Immature natural killer cell (primary cell): ENCODE results near the gene FOXN3. TPM values are rescaled to one million over a fixed set of nuclear protein-coding genes. Genes with fewer than 3 reads are reported as not detected.

Experiments used
- DNase-seq, 3 donors: peaks; one replicate each; pipeline ENCODE4 v3.0.0; 2022; ENCODE audit warnings: mixed read lengths in 1 of 3
- H3K27ac Mint-ChIP-seq, 6 donors: one replicate each; pipeline ENCODE4 v1.8.0; 2020; ENCODE audit warnings: mixed read lengths in 6 of 6, mild to moderate bottlenecking in 5 of 6, inconsistent platforms in 4 of 6, moderate library complexity in 3 of 6
- H3K27me3 Mint-ChIP-seq, 3 donors: one replicate each; pipeline ENCODE4 v1.8.0; 2020 to 2021; ENCODE audit warnings: low read depth in 3 of 3, mild to moderate bottlenecking in 3 of 3, mixed read lengths in 3 of 3, moderate library complexity in 3 of 3, inconsistent platforms in 1 of 3
- H3K36me3 Mint-ChIP-seq, 3 donors: one replicate each; pipeline ENCODE4 v1.8.0; 2020; ENCODE audit warnings: mixed read lengths in 3 of 3, inconsistent platforms in 2 of 3, mild to moderate bottlenecking in 2 of 3
- H3K4me1 Mint-ChIP-seq, 2 donors: one replicate each; pipeline ENCODE4 v1.8.0; 2020; ENCODE audit warnings: inconsistent platforms in 2 of 2, mild to moderate bottlenecking in 2 of 2, mixed read lengths in 2 of 2, moderate library complexity in 1 of 2
- H3K4me3 Mint-ChIP-seq, 5 donors: one replicate each; pipeline ENCODE4 v1.8.0; 2020; ENCODE audit warnings: mild to moderate bottlenecking in 5 of 5, mixed read lengths in 5 of 5, inconsistent platforms in 3 of 5, moderate library complexity in 3 of 5
- H3K9me3 Mint-ChIP-seq, 6 donors: one replicate each; pipeline ENCODE4 v1.8.0; 2020; ENCODE audit warnings: mild to moderate bottlenecking in 6 of 6, mixed read lengths in 6 of 6, inconsistent platforms in 4 of 6, moderate library complexity in 3 of 6
- polyA plus RNA-seq, 3 donors: library from polyadenylated mRNA; unstranded; fragments of 300-500 nt; fragmentation: Illumina TruSeq; gene quantifications; one replicate each; pipeline ENCODE4 v1.2.3, GENCODE V29; 2021

FOXN3 gene
- polyA plus RNA-seq, 3 donors from 2014 or later, result 88.6 to 150 (median 102) TPM

GRCh38 chr14:89142366-89142765, 274.7 kb downstream of the FOXN3 start:
- Mint-ChIP-seq H3K27ac (no peak overlapping the region), H3K4me1 (no peaks in the 10 kb centered on the region), H3K4me3 (no peak overlapping the region), H3K27me3 (peaks cover 2 to 3% (median 3%) of the 10 kb centered on the region in 3 donors), H3K36me3 (peaks cover 0 to 4% (median 0%) of the 10 kb centered on the region in 3 donors), H3K9me3 (peaks cover under 1 to 3% (median 2%) of the 10 kb centered on the region in 6 donors)
- DNase-seq, result no peak

- H3K36me3 Mint-ChIP-seq, result peaks cover 0 to 5% (median 3%) of the 10 kb centered on the region in 3 donors
- no peaks in the 10 kb centered on the region for H3K4me1 Mint-ChIP-seq
- H3K9me3 Mint-ChIP-seq, result peaks cover 2 to 8% (median 6%) of the 10 kb centered on the region in 6 donors
- no peak overlapping the region for H3K4me3 Mint-ChIP-seq
- peaks cover 2 to 3% (median 3%) of the 10 kb centered on the region in 3 donors for H3K27me3 Mint-ChIP-seq
- no peak for DNase-seq
- no peak overlapping the region for H3K27ac Mint-ChIP-seq
These were observed 275.2 kb downstream of the FOXN3 start for GRCh38 chr14:89141862-89142261.

- no peaks in the 10 kb centered on the region for H3K4me1 Mint-ChIP-seq
- H3K27me3 Mint-ChIP-seq, result peaks cover 3 to 6% (median 4%) of the 10 kb centered on the region in 3 donors
- DNase-seq, result no peak
- peaks cover 6 to 17% (median 16%) of the 10 kb centered on the region in 3 donors for H3K36me3 Mint-ChIP-seq
- H3K4me3 Mint-ChIP-seq, result no peak overlapping the region
- peaks cover 9 to 24% (median 18%) of the 10 kb centered on the region in 6 donors for H3K9me3 Mint-ChIP-seq
- H3K27ac Mint-ChIP-seq, result no peak overlapping the region
These were observed 276.7 kb downstream of the FOXN3 start for GRCh38 chr14:89140326-89140725.

- H3K27ac Mint-ChIP-seq, result no peak overlapping the region
- no peaks in the 10 kb centered on the region for H3K4me1 Mint-ChIP-seq
- H3K4me3 Mint-ChIP-seq, result no peak overlapping the region
- peaks cover 9 to 27% (median 20%) of the 10 kb centered on the region in 6 donors for H3K9me3 Mint-ChIP-seq
- no peak for DNase-seq
- peaks cover 6 to 19% (median 19%) of the 10 kb centered on the region in 3 donors for H3K36me3 Mint-ChIP-seq
- peaks cover 0 to 8% (median 6%) of the 10 kb centered on the region in 3 donors for H3K27me3 Mint-ChIP-seq
These were observed 277.4 kb downstream of the FOXN3 start for GRCh38 chr14:89139404-89140247.

- Mint-ChIP-seq H3K4me1 (no peaks in the 10 kb centered on the region), H3K9me3 (peaks cover 9 to 27% (median 20%) of the 10 kb centered on the region in 6 donors), H3K27ac (no peak overlapping the region), H3K27me3 (peaks cover under 1 to 9% (median 6%) of the 10 kb centered on the region in 3 donors), H3K36me3 (peaks cover 6 to 19% (median 19%) of the 10 kb centered on the region in 3 donors), H3K4me3 (no peak overlapping the region)
- DNase-seq, result no peak
These were observed 278.2 kb downstream of the FOXN3 start for GRCh38 chr14:89138846-89139245.

- Mint-ChIP-seq H3K36me3 (peaks cover 6 to 19% (median 19%) of the 10 kb centered on the region in 3 donors), H3K4me3 (no peak overlapping the region), H3K27ac (no peak overlapping the region), H3K4me1 (no peaks in the 10 kb centered on the region), H3K27me3 (peaks cover 2 to 9% (median 6%) of the 10 kb centered on the region in 3 donors), H3K9me3 (peaks cover 9 to 27% (median 20%) of the 10 kb centered on the region in 6 donors)
- no peak for DNase-seq
These were observed 279.4 kb downstream of the FOXN3 start for GRCh38 chr14:89137526-89138163.

- no peak overlapping the region for H3K27ac Mint-ChIP-seq
- H3K9me3 Mint-ChIP-seq, result peaks cover 9 to 27% (median 20%) of the 10 kb centered on the region in 6 donors
- H3K27me3 Mint-ChIP-seq, result peaks cover 2 to 9% (median 6%) of the 10 kb centered on the region in 3 donors
- no peak for DNase-seq
- H3K4me1 Mint-ChIP-seq, result no peaks in the 10 kb centered on the region
- H3K36me3 Mint-ChIP-seq, result peaks cover 6 to 19% (median 19%) of the 10 kb centered on the region in 3 donors
- no peak overlapping the region for H3K4me3 Mint-ChIP-seq
These were observed 280.4 kb downstream of the FOXN3 start for GRCh38 chr14:89136587-89136986.

- Mint-ChIP-seq H3K36me3 (peaks cover 6 to 19% (median 19%) of the 10 kb centered on the region in 3 donors), H3K4me3 (no peak overlapping the region), H3K4me1 (no peaks in the 10 kb centered on the region), H3K27ac (no peak overlapping the region), H3K9me3 (peaks cover 9 to 27% (median 20%) of the 10 kb centered on the region in 6 donors), H3K27me3 (peaks cover 2 to 9% (median 6%) of the 10 kb centered on the region in 3 donors)
- no peak for DNase-seq
These were observed 282.4 kb downstream of the FOXN3 start for GRCh38 chr14:89134640-89135039.

GRCh38 chr14:89131004-89131750, 285.9 kb downstream of the FOXN3 start:
- Mint-ChIP-seq H3K9me3 (peaks cover 0 to 12% (median 9%) of the 10 kb centered on the region in 6 donors), H3K27me3 (peaks cover 3 to 6% (median 4%) of the 10 kb centered on the region in 3 donors), H3K36me3 (peaks cover 2 to 9% (median 8%) of the 10 kb centered on the region in 3 donors), H3K27ac (no peak overlapping the region), H3K4me1 (no peaks in the 10 kb centered on the region), H3K4me3 (no peak overlapping the region)
- no peak for DNase-seq

- Mint-ChIP-seq H3K27me3 (peaks cover 3 to 6% (median 4%) of the 10 kb centered on the region in 3 donors), H3K36me3 (no peaks in the 10 kb centered on the region), H3K27ac (no peak overlapping the region), H3K9me3 (no peaks in the 10 kb centered on the region), H3K4me3 (no peak overlapping the region), H3K4me1 (no peaks in the 10 kb centered on the region)
- no peak for DNase-seq
These were observed 287.5 kb downstream of the FOXN3 start for GRCh38 chr14:89129570-89129969.

GRCh38 chr14:89128311-89129026, 288.6 kb downstream of the FOXN3 start:
- Mint-ChIP-seq H3K36me3 (no peaks in the 10 kb centered on the region), H3K9me3 (no peaks in the 10 kb centered on the region), H3K27ac (no peak overlapping the region), H3K27me3 (peaks cover 2 to 6% (median 3%) of the 10 kb centered on the region in 3 donors), H3K4me1 (no peaks in the 10 kb centered on the region), H3K4me3 (no peak overlapping the region)
- no peak for DNase-seq

- Mint-ChIP-seq H3K4me3 (no peak overlapping the region), H3K27me3 (peaks cover 3 to 8% (median 3%) of the 10 kb centered on the region in 3 donors), H3K4me1 (no peaks in the 10 kb centered on the region), H3K9me3 (no peaks in the 10 kb centered on the region), H3K27ac (no peak overlapping the region), H3K36me3 (no peaks in the 10 kb centered on the region)
- DNase-seq, result no peak
These were observed 290.6 kb downstream of the FOXN3 start for GRCh38 chr14:89126461-89126860.

- H3K4me1 Mint-ChIP-seq, result no peaks in the 10 kb centered on the region
- no peaks in the 10 kb centered on the region for H3K9me3 Mint-ChIP-seq
- H3K36me3 Mint-ChIP-seq, result no peaks in the 10 kb centered on the region
- H3K27ac Mint-ChIP-seq, result no peak overlapping the region
- no peak for DNase-seq
- no peak overlapping the region for H3K4me3 Mint-ChIP-seq
- H3K27me3 Mint-ChIP-seq, result peaks cover 3 to 8% (median 6%) of the 10 kb centered on the region in 3 donors
These were observed 291.8 kb downstream of the FOXN3 start for GRCh38 chr14:89125216-89125615.
